ENCODE measurements around the gene SPPL2C.

GRCh38 chr17:45867702-45868101, 23.0 kb downstream of the SPPL2C start:
- TF ChIP-seq EZH2 (IDR thresholded peaks at IDR 0.05; ENCODE audit: borderline replicate concordance, low read length) (no peak), CTCF (conservative IDR thresholded peaks at IDR 0.05 in 1 of 2, IDR thresholded peaks at IDR 0.05 in 1 of 2; ENCODE audit: extremely low read depth in 1 of 2, insufficient read depth in 1 of 2, low read depth in 1 of 2, low read length in 2 of 2) (no peak)
